GM21515 (cell line): ENCODE measurements around the gene LMX1A.

Source experiments
- ATAC-seq: cut with Tn5 transposase; IDR thresholded peaks from one replicate; pipeline ENCODE4 v1.9.1; 2021; ENCODE audit not compliant: unreplicated experiment

Gene LMX1A

DNA sequence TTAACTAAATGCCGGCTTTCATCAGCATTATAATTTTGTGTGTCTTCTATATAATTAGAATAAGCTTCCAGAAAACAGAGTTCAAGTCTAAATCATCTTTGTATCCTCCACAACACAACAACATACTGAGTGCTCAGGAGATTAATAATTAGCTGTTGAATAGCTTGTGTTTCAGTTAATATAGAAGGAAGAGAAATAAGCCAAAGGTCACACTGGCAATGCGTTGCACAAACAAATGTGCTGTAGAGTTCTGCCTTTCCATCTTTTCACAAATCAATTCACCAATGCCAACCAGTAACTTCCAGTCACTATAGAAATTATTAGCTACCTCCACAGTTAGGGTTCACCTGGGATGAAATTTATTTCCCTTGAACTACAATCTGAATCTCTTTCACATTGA lies 132.0 kb downstream of the LMX1A start:
- ATAC-seq = no peak

DNA sequence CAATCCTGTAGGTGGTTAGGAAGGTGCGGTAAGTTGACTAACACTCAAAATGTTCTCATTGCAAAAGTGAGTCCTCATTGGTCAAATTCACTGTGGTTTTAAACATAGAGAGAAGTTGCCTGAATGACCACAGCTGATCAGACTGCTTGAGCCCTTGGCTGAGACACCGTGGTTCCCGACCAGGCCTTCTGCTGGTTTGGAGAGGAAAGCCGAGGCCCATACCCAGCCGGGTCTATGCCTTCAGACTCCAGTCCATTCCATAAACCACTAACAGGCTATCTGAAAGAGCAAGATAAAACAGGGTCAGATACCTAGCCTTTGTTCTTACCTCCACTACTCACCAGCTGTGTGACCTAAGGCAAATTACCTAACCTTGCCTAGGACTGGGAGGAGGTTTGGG lies 133.9 kb downstream of the LMX1A start:
- no peak for ATAC-seq

DNA sequence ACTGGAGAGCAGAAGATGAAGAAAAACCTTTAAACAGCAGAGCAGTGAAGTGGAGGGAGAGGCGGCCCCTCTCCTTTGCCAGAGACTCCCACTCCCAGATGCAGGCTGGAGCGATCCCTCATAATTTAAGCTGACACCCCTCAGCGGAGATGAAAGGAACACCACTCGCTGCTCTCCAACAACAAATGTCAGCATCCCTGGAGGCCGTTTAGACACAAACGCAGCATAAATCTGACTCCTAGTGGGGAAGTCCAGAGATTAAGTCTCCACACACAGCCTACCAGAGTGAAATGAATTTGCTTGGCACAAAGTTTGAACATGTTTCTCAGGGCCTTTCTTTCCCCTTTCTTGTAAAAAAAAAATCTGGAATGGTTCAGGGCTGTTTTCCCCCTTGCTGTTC lies 137.8 kb downstream of the LMX1A start:
- ATAC-seq = no peak

DNA sequence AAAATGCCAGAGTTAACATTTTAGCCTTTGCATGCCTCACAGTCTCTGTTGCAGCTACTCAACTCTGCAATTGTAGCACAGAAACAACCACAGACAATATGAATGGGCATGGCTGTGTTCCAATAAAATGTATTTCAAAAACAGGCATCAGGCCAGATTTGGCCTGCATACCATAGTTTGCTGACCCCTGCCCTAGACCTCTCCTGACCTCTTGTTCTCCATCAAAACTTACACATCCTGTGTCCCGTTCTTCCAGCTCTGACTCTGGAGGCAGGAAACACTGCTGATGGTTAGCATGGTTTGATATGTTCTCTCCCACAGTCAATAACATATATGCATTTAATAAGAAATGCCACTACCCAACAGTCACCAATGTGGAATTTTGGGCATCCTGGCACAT lies 138.6 kb downstream of the LMX1A start:
- no peak for ATAC-seq

DNA sequence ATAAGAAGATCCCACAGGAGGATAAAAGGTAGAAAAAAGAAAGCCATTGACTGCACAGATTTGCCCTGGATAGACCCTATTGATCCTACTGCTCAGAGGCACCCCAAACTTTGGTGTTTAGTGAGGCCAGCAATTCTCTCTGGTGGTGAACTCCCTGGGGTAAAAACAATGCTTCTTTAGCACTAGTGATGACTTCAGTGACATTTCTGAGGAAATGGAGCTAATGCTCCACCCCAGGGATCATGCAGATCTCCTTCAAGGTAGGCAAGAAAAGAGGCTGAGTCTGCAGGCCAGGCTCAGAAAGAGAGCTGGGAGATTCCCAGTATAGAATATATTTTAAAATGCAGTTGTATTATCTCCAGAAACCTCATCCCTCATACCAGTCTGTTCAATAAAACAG lies 140.3 kb downstream of the LMX1A start:
- ATAC-seq = no peak

DNA sequence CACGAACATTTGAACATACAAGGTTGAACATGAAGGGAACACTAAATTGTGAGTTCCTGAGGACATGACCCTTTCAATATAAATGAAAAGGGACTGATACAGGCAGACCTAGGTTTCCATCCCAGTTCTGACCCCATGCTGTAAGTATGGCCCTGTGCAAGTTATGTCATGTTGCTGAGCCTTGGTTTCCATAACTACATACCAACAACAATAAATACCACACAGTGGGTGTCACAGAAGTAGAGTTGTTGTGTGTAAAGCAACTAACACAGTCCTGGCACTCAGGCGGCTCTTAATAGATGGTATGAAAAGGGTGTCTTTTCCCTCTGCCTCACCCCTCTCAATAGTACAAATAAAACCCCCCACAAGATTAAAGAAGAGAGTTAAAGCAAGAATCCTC lies 140.8 kb downstream of the LMX1A start:
- ATAC-seq = no peak

DNA sequence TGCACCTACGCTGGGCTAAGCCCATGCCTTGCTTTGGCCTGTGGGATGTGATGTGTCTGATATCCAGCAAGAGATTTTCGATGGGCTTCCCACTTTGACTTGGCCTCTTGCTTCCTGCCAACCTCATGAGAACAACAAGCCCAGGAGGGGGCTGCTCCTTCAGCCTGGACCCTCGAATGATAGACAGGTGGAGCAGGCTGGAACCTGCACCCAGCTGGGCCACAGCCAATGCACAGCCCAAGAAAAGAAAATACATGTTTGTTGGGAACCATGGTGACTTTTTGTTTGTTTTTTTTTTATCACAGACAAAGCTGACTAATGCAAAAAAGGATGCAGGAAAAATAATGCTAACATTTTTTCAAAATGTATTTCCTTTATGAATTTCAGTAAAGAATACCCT lies 144.3 kb downstream of the LMX1A start:
- ATAC-seq = no peak

DNA sequence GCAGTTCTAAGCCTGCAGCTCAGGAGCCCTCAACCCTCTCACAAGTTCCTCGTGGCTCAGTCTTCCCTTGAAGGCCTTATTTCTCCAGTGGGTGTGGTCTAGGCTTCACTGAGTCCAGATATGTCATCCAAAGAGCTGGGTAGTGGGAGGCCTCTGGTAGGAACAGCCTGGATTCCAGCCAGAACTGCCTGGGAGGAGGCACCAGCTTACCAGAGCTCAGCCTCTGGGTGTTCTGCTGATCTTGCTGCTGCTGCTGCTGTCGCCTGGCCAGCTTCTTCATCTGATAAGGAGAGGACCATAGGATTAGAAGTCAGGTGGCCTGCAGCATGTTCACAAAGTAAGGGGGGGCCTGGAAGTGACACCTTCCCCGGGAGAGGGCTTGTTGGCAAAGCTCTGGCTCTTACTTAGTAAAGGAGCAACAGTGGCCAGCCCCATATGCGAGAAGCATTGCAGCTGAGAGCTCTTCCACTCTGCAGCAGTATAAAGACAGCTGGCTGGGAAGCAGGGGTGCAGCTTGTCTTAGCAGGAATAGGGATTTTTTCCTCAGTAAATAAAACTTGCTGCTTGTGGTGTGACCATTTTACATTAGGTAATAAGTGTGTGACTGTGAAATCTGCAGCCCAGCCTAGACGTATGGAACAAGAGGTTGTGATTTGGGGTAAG lies 148.5 kb downstream of the LMX1A start:
- ATAC-seq = no peak

DNA sequence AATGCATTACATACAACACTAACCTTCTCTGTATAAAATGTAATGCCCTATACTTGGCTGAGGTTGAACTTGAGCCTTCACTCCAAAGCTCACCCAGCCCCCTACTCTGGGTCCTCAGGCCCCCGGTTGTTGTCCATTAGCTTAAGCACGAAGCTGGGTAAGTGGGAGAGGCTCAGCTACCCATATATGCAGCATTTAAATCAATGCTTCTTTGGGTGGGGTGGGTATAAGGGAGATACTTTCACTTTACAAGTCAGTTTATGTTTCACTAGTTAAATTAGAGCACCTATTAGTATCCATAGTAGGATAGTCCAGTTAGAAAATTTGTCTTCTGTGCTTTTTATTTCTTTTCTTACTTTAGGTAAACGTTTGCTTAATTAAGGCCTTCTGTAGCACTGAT lies 151.4 kb downstream of the LMX1A start:
- ATAC-seq = no peak

DNA sequence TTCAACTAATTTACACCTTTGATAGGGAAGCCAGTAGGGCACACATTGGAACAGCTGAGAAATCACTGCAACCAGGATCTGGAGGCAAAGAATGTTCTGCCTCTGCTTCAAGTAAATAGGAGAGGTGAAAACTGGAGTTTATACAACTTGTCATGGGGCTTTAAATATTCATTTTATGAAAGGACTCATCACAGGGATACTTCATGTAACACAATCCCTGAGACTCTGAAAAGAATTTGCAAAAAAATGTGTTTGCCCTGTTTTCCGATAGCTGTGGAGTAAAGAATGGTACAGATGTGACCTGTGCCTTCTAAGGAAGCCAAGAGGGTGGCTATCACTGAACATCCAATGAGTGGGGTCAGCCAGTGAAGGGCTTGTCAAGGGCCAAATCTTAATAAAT lies 152.0 kb downstream of the LMX1A start:
- ATAC-seq = no peak

DNA sequence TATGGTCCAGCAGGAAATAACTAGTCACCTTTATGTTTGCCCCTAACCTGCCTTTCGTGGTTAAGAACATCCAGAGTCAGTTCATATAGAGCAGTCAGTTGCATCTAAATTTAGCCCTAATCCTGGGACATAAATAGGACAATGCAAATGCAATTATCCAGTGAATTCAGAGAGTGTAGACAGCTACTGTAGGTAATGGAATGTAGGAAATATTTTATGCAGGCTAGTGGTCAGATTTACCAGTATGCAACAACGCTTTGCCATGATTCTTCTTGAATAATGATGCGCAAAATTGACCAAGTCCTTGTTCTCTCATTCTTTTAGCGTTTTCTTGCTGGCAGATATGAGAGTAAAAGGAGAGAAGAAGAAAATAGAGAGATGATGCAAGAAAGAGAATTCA lies 165.4 kb downstream of the LMX1A start:
- no peak for ATAC-seq

DNA sequence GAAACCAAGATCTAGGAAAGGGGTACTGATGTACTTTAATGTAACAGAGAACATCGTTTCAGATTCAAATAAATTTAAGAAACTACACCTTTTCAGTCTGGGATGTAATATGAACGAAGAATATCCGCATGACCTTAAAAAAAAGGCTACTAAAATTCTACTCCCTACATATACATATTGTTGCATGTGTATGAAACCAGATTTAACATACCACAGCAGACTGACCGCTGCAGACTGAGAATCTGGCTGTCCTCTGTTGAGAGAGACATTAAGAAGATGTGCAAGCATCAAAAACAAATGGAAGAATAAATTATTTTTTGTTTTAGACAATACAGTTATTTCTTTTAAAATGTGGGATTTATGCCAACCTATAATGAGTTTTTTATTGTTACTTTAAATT lies 166.6 kb downstream of the LMX1A start:
- no peak for ATAC-seq

DNA sequence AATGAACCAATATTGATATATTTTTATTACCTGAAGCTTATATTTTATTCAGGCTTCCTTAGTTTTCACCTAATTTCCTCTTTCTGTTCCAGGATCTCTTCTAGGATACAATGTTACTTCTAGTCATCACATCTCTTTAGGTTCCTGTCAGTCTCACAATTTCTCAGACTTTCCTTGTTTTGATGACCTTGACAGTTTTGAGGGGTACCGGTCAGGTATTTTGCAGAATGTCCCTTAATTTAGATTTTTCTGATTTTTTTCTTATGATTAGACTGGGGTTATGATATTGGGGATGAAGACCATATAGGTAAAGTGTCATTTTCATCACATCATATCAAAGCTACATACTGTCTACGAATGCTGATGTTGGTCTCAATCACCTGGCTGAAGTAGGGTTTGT lies 167.5 kb downstream of the LMX1A start:
- ATAC-seq = no peak

DNA sequence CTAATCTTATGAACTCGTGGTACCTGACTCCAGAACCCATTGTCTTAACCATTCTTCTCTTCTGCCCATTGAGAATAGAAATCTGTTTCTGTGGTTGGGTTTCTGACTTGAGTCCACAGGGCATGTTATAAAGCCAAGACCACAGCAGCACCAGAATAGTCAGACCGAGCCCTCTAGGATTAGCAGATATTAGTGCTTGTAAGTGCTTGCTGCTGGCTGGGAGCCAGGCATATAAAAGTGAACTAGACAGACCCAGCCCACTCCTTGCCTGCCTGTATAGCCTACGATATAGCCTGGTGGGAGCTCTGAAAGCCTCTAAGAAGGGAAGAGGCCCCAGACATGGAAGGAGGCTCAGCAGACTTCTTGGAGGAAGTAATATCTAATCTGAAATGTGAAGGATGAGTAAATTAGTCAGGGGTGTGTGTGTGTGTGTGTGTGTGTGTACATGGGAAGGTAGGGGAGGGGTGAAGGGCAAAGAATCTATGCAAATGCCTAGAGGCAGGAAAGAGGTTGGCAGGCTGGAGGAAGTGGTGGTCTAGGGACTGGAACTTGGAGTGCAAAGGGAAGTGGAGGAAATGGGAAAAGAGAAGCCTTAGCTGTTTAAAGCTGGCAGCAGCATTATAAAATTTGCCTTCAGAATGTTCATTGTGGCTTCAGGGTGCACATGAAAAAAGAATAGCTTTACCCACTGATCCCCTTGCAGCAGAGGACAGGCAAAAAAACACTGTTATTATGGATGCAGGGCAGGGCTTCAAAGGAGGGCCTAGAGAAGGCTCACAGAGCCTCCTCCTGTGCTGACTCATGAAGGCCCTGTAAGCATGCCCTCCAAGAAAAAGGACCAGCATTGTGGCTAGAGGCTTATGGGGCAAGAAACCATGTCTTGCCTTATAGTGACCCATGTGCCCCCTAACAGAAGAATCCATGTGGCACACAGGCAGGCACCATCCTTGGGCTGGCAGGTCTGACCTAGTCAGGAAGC lies 169.2 kb downstream of the LMX1A start:
- no peak for ATAC-seq

DNA sequence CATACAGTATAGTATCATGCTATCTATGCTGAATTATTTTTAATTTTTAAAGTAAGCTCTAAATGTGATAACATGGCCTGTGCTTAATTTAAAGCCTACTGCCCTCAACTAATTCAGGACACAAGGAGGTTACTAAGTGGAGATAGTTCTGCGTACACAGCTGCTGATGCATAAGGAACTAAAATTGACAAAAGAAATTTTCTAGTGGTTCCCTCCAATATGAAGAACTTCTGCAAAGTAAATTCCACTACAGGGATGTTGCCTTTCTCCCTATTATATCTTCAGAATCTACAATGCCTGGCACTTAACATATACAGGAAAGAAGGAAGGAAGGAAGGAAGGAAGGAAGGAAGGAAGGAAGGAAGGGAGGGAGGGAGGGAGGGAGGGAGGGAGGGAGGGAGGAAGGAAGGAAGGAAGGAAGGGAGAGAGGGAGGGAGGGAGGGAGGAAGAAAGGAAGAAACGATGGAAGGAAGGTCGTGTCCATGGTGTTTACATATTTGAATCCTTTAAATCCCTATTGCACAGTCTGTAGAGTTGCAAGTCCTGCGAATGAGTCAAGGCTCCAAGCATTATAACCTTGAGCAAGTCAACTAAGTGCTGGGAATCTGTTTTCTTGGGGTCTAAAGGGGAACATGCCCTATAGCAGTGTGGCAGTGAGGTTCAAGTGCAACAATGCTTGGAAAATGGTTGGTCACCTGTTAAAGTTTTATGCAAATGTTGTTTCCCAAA lies 171.2 kb downstream of the LMX1A start:
- ATAC-seq = no peak

DNA sequence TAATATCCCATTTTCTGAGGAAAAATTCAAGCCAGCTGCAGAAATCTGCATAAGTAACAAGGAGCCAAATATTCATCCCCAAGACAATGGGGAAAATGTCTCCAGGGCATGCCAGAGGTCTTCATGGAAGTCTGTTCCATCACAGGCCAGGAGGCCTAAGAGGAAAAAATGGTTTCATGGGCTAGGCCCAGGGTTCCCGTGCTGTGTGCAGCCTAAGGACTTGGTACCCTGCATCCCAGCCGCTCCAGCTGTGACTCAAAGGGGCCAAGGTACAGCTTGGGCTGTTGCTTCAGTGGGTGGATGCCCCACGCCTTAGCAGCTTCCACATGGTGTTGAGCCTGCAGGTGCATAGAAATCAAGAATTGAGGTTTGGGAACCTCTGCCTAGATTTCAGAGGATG lies 173.5 kb downstream of the LMX1A start:
- no peak for ATAC-seq

DNA sequence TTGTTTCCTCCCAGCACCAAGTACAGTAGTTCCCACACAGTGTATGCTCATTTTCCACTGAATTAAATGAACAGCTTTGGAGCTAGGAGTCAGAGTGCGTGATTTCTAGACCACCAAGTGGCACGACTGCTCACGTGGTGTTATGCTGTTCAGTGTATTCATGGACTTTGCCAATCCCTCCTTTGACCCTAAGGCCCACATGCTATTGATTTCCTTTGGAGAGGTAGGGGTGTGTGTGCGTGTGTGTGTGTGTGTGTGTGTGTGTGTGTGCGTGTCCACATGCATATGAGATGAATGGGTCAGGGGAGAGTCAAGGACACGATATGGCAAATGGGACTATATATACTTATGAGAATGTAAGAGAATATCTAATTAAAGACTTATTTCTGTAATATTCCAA lies 177.2 kb downstream of the LMX1A start:
- no peak for ATAC-seq

DNA sequence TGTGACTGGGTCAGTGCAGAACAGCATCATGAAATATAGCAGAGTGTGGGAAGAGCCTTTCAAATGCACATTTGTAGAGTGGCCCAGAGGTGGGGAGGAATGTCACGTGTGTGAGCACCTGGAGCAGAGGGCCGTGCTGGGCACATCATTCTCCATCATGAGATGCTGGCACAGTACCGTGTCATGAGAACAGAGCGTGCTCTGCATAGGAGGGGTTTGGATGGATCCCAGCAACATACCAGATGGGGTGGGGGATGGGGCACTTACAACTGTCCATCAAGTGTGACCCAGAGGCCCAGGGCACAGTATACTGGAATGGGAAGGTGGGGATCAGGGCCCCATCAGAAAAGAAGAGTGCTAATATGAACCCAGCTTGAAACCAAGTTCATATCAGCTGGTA lies 182.0 kb downstream of the LMX1A start:
- no peak for ATAC-seq

DNA sequence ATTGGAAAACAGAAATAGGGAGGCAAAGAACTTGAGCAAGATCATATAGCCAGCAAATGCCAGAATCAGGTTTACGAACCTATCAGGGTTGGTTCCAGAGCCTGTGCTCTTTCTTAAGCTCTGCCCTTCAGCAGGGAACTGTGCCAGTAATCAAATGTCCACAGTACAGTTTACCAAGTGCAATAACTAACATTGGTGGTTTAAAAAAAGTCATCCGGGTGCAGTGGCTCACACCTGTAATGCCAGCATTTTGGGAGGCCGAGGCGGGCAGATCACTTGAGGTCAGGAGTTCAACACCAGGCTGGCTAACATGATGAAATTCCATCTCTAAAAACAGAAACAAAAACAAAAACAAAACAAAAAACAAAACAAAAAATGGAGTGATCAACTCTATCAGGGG lies 182.7 kb downstream of the LMX1A start:
- ATAC-seq = no peak

DNA sequence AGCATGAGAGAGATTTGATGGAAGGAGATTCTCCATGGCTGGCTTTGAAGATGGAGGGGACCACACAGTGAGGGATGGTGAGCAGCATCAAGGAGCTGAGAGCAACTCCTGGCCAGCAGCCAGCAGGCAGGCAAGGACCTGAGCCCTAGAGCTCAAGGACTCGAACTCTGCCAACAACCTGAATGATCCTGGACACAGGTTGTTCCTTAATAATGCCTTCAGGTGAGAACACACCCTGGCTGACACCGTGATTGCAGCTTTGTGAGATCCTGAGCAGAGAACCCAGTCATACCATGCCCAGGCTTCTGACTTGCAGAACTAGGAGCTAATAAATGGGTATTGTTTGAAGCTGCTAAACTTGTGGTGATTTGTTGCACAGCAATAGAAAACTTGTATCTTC lies 183.1 kb downstream of the LMX1A start:
- no peak for ATAC-seq

DNA sequence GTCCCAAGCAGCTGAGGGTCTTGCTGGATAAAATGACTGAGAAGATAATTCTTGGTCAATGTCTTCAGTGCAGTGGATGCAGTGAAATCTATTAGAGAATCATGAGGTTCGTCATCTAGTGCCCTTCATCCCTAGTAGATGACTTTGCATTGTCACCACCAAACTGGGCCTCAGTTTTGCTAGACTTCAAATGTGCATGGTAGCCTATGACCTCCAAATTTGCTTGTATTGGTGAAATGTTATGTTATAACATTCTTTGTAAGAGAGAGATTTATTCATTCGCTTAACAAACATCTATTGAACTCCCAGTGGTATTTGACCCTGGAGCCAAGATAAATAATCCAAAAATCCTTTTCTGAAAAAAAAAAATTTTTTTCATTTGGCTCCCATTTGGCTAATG lies 183.8 kb downstream of the LMX1A start:
- no peak for ATAC-seq

DNA sequence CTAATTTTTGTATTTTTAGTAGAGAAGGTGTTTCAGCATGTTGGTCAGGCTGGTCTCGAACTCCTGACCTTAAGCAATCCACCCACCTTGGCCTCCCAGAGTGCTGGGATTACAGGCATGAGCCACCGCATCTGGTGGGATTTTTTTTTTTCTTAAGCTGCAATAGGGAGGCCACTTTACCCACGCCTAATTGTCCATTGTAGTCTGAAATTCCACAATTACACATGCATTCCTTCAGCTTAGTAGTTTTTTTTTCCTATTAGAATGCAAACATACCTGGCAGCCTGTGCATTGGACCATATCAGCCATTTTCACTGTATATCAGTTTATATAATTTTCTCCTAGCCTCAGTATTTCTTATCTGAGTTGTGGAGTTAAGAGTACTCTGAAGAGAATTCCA lies 186.8 kb downstream of the LMX1A start:
- no peak for ATAC-seq
